Endometrial microvascular endothelial cells (primary cell): ENCODE data around the gene PLA2G2F. TPM values are rescaled to one million over a fixed set of nuclear protein-coding genes. Genes with fewer than 3 reads are reported as not detected.

Experiments
- in situ Hi-C: cut with HindIII; loops from 2 replicates; pipeline ENCODE4 v1.10.0; 2017; ENCODE audit warnings: low sequenced_read_pairs, low pct_unique_long_range_greater_than_20kb; ENCODE audit errors: inconsistent ontology term
- total RNA-seq: library from RNA; depleted of rRNA; stranded (reverse); fragments of >200 nt; gene quantifications from one replicate; pipeline ENCODE4 v1.2.3, GENCODE V29; 2015; ENCODE audit errors: inconsistent ontology term

PLA2G2F gene
- total RNA-seq, 1 donor from 2014 or later, result not detected

DNA sequence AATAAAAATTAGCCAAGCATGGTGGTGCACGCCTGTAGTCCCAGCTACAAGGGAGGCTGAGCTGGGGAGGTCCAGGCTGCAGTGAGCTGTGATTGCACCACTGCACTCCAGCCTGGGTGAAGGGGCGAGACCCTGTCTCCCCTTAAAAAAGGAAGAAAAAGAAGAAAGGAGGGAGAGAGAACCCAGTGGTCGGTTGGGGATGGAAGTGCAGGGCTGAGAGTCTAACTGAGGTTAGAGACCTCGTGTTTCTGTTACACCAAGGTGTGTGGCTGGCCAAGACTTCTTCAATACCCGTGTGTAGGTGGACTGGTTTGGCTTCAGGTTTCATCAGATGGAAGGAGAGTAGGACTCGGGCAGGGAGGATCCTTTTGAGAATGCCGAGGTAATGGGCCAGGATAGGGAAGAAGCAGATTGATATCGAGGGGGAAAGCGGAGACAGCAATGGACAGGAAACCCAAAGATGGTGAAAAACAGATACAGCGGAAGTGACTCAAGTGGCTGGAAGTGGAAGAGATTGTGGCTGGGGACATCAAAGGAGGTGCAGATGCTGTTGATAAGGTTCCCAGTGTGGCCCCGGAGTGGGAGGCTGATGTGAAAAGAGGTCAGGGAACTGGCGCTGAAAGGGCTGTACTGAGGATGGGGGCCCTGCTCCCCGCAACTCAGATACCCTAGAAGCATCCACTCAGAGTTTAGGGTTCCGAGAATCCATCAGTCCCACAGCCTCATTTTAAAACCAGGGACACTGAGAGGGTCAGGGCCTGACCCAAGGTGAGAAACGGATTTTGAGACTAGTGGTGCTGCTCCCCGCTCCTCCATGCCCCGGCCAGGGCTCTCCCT, 46.1 kb downstream of the PLA2G2F start:
- in situ Hi-C loops, result no loop called here

DNA sequence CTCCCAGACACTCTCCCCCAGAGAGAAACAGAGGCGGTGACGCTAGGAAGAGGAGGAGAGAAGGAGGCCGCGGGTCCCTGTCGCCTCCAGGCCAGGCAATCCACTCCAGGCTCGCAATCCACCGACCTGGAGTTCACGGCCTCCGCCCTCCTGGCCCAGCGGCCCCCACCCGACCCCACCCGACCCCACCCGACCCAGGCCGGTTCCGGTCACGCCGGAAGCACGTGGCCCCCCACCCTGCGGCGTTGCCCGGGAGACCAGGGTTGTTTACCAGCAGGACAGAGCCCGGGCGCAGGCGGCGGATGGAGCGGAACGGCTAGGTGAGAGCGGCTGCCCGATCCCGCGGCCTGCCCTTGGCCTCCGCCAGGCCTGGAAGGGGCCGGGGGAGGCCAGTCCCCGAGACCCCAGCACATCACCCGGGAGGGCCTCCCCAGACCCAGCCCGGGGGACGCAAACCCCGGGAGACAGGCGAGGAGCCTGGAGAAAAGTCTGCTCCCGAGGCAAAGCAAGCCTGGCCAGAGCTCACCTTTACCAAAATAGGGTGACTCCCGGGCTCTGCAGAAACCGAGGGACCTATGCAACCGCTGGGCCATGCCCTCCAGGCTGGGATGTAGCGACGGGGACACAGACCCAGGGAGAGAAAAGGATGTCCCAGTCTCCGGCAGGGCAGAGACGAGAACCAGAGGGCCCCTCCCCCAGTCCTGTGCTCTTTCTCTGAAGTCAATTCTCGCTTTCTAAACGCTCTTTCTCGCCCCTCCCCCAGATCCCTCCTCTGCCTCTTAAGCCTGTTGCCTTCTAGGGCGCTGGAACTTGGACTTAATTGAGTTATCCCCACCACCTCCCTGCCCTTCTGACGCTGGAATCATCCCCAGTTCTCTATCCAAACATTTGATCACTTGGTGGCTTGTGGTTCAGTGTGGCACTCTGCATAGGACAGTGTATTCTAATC, 47.0 kb downstream of the PLA2G2F start, which contains the start of the genes PLA2G2C and UBXN10:
PLA2G2C (minus strand) TSS at position 685 of the 949 bp plus-strand sequence. CDS start 9,155 bp downstream, outside the sequence.
UBXN10 (plus strand) TSS at position 263 of the 949 bp plus-strand sequence. CDS start 4,466 bp downstream, outside the sequence.
- in situ Hi-C loops, result no loop called here

DNA sequence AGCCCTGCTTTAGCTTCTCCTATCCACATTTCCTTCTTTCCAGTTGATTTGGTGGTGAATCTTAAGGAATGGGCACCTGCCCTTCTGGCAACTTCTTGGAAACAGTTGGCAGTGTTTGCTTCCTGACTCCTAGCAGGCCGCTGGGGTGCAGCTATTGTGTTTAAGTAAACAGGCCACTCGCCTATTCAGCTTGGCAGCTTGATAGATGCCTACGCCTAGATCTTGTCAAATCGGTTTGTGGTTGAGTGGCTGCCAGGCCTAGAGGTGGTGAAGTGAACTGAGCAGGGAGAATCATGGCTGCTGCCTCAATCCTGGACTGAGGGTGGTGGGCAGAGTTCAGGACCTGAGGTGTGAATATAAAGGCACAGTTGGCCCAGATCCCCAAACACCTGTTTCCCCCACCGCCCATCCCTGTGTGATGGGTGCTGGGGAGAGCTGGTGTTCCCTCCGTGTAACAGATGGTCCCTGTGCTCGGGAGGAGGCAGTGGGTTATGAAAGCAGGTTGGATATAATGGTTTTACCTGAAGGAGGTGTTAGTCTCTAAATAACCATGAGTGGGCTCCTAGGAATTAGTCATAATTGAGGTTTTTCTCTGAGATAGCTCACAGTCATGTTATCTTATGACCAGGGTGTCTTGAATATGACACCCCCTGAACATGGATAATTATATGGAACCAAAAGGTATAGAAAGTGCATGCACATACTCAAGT, 48.1 kb downstream of the PLA2G2F start:
- in situ Hi-C loops, result no loop called here

DNA sequence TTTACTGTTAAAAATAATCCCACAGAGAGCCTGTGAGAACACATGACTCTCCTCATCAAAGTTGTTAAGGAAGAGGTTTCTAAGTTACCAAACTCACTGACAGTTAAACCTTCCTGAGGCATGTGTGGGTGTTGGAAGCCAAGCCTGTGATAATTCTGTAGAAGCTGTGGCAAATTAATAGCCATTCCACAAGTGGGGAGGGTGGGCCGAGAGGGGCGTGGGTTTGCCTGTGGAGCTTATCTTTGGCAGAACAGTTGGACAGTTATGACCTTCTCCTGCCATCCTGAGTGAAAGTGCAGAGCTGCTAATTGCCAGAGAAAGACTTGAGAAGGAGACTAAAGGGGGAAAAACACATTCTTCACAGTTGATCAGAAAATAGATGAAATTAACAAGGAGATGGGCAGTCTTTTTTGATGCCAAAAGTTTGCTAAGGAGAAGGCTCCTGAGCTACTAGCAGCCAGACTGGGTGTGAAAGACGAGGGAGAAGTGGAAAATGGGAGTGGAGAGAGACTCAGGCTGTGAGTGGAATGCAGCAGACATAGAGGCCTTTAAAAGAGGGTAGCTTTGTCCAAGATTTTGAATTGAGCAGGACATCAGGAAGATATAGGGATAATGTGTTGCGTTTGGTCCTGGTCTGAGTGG, 48.8 kb downstream of the PLA2G2F start:
- in situ Hi-C loops, result no loop called here

DNA sequence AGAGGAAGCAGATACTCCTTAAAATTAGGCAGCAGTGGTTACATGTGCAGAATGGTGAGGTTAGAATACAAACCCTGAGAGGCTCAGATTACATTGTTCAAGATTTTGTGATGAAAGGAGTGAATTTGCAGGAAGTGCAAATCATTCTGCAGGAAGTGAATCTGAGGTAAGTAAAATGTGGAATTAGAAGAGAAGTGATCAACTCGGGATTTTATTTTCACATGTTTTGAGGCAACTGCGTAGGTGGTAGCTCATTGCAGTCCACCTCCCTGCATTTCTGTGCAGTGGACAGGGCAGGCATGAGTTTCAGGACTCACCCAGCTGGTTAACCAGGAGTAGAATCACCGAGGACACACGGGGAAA, 49.3 kb downstream of the PLA2G2F start:
- in situ Hi-C loops, result no loop called here

DNA sequence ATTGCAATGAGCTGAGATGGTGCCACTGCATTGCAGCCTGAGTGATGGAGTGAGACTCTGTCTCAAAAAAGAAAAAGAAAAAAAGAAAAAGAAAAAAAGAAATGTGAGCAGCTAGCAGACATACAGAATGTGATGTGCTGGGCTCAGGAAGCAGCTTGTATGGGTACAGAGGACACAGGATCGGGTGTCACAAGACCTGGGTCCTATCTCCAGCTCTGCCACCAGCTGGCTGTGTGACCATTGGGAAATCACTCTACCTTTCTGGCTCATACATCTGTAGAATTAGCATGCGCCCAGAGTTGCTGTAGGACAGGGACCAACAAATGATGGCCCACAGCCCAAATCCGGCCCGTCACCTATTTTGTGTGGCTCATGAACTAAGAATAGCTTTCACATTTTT, 50.5 kb downstream of the PLA2G2F start:
- in situ Hi-C loops, result no loop called here

DNA sequence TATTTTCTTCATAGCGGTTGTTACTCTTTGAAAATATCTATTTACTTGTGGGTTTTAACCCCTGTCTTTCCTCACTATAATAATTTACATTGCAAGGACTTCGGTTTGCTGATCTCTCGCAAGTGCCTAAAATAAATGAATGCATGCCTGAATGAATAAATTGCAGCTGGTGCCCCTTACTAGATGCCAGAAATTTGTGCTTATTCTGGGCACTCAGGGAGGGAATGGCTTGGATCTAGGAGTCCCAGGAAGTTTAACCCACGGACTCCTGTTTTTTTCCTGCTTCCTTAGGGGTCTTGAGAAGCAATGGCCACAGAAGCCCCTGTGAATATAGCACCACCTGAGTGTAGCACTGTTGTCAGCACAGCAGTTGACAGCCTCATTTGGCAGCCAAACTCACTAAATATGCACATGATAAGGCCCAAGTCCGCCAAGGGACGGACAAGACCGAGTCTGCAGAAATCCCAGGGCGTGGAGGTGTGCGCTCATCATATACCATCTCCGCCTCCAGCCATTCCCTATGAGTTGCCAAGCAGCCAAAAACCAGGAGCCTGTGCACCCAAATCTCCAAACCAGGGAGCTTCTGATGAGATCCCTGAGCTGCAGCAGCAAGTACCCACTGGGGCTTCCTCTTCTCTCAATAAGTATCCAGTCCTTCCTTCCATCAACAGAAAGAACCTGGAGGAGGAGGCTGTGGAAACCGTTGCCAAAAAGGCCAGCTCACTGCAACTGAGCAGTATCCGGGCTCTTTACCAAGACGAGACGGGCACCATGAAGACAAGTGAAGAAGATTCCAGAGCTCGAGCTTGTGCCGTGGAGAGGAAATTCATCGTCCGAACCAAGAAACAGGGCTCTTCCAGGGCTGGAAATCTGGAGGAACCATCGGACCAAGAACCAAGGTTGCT, 51.4 kb downstream of the PLA2G2F start:
- in situ Hi-C loops, result no loop called here

DNA sequence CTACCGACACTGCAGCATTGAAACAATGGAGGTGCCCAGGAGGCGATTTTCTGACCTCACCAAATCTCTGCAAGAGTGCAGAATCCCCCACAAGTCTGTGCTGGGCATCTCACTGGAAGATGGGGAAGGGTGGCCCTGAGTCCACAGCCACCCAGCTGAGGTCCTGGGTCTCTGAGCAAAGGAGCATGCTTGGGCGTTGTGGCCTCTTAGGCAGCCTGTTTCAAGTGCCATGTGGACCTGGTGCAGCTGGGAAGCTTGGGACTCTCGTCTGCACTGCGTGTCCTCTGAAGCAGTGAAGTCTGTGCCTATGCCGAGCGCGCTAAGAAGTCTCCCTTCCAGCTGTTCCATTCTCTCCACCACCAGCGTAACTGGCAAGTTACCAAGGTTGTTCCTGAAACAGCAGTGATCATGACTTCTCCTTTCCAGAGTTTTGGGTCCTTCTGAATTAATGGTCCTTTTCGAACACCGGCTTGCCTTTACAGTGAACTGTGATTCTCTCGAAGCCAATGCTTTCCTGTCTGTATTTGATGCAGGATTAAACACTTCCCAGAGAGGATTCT, 52.2 kb downstream of the PLA2G2F start:
- in situ Hi-C loops, result no loop called here

DNA sequence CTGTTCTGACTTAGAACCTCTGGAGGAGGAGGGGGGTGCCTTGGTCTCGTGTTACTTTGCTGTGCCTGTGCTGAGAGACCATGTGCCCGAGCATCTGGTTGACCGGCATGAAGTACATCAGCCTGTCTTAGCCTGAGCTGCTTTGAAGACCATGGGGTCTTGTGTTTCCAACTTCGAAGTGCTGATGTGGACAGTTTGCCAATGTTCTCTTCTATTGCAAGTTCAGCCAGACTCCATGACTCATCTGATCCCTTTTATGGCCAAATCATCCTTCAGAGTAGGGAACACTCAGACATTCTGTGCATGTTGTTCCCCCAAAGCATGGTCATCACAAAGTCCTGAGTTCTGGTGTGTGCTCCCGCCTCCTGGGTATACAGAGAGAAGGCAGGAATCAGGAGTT, 53.2 kb downstream of the PLA2G2F start:
- in situ Hi-C loops, result no loop called here

DNA sequence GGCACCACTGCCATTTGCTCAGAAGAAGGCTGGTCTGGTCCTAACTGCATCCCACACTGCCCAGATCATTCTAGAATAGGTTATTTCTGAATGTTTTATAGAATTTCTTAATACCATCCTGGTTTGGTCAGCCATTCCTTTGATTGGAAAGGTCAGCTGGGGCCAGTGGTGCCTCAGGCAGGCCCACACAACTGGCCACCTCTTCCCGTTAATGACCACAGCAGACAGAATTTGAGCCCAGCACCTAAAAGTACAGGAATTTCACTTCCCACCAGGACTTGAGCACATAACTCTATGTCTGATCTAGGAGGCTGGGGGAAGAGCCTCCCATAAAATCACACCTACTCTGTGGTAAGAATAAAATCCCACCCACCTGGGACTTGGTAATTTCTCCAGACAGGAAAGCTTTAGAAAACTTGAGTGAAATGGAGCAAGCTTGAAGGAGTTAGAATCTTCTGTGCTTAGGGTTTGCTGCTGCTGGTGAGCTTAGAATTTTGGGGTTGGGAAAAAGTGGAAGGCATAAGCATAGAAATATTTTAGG, 53.8 kb downstream of the PLA2G2F start:
- in situ Hi-C loops, result no loop called here

DNA sequence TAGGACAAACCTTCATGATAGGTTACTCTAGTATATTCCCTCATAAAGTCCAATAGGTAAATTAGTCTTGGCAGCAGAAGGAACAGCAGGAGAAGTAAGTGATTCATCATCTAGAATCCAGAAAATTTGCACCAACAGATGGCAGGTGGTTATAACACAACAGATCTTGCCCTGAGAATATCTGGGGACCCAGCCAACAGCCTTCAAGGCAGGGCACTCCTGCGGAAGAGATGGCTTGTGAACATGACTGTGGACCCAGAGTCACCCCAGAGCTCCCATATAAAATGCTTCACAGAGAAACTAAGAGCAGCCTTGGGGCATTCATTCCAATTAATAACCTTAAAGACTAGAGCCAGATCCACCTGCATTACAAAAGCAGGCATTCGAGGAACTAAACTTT, 55.1 kb downstream of the PLA2G2F start:
- in situ Hi-C loops, result no loop called here

DNA sequence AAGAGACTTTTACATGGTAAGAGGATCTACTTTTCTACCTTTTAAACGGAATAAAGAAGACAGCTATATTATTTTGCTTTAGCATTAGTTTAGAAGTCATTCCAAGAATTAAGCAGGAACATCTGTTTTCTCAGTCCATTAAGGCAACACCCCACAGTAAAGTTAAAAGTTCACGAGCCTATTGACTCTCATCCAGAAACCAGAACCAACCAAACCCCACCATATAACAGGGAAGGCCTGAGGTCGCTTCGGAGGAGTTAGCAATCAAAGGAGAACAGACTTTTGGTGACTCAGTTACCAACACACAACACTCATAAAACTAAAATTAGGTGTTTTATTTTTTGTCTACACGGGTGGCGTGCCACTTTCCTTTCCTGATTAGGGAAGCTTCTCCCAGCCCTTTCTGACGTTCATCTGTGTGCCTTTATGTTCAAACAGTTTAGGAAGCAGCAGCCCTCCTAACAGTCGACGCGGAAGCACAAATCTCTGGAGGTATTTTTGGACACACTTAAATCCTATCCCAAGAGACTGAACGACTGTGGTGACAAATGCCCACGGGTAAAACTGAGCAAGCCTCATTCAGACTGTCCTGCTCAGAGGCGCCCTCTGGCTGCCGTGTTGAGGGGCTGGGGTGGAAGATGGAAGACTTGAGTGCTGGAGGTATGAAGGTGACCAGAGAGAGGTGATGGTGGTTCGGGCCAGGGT, 55.8 kb downstream of the PLA2G2F start:
- in situ Hi-C loops, result no loop called here

DNA sequence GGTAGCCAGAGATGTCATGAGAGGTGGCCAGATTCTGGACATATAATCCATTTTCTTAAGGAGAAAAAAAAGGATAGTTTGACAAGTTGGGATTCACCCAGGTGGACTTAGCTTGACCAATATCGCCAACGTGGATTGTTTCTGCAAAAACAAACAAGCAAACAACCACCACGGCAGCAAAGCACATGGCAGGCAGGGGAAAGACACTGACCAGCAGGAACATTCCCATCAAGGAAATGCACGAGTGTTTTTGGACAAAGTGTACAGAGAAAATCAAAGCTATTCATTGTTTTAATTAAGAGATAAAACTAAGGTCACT, 56.3 kb downstream of the PLA2G2F start:
- in situ Hi-C loops, result no loop called here

DNA sequence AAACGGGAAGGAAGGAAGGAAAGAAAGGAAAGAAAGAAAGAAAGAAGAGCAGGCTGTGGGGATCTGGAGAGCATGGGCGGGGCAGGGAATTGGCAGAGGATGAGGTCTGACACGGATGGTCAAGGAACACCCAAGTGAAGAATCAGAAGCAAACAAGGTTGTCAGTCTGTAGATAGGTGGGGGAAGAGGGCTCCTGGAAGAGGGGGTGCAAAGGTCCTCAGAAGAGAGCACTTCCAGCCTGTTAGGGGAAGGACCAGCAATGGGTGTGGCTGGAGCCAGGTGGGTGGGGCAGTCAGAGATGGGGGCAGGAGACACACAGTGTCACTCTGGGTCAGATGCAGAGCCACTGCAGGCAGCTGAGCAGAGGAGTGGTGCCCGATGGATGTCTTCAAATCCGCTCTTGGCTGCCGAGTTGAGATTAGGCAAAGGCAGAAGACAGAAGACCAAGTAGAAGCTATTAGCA, 58.2 kb downstream of the PLA2G2F start:
- in situ Hi-C loops, result no loop called here

DNA sequence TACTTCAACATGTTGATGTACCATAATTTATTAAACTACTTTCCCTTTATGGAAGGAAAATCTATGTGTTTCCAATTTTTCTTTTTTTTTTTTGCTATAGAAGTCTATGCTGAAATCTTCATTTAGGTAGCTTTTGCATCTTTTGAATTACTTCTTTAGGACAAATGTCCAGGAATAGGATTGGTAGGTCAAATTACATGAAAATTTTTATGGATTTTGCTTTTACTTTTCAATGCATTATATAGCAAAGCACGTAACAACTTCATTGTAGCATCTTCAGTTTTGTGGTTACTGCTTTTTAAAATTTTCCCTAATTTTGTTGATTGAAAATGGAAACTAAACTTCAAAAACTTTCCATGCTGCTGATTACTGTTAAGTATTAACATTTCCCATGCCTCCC, 59.2 kb downstream of the PLA2G2F start:
- in situ Hi-C loops, result no loop called here

DNA sequence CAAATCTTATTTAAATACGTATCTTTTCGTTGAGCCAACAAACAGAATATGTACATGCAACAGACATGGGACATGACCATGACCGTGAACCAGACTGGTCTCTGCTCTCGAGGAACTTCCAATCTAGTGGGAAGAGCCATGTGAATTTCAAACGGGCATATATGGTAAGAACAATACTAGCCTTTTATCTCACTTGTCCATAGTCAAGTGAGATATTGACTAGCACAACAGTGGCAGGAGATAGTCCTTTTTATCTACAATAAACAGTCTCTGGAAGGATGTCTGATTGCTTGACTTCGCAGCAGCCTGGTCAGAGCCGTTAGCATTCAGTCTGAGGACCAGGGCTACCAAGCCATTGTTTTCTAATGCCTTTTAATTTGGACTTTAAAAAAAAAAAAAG, 59.8 kb downstream of the PLA2G2F start:
- in situ Hi-C loops, result no loop called here

DNA sequence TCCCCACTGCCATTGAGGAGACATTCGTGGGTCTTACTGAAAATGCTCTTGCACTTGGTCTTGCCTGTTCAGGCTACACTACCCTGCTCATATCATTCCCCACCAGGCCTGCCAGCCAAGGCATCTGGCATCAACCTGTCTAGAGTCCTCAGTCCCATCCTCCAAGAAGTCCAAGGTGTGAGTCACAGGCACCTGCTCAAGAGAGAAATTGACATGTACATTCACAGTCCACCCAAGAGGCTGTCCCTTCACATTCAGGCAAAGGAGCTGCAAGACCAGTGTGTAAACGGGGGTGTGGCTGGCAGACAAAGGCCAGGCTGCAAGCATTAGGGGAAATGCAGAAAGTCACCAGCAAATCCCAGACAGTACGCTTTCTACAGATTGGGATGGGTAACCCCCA, 60.3 kb downstream of the PLA2G2F start:
- in situ Hi-C loops, result no loop called here
